ENCODE data around the gene GNG2.

GRCh38 chr14:51846631-51847488 is 13.6 kb upstream of the GNG2 start:
- no peak for TF ChIP-seq CTCF (IDR thresholded peaks at IDR 0.05; ENCODE audit: poor library complexity)
- no peak for TF ChIP-seq EZH2 (IDR thresholded peaks at IDR 0.05; ENCODE audit: borderline replicate concordance)

Measured in hepatocyte (in vitro differentiated cells).